IPS-15b (cell line): Measurements from ENCODE around the gene TENT4A.

ENCODE experiments used
- H3K27me3 ChIP-seq: one replicate; pipeline ENCODE4 v1.6.1; 2013; ENCODE audit warnings: low read length; ENCODE audit not compliant: control insufficient read depth, insufficient read depth
- H3K36me3 ChIP-seq: one replicate; pipeline ENCODE4 v1.6.1; 2013; ENCODE audit warnings: low read length; ENCODE audit not compliant: control insufficient read depth, insufficient read depth
- H3K4me1 ChIP-seq: one replicate; pipeline ENCODE4 v1.6.1; 2013; ENCODE audit warnings: mild to moderate bottlenecking, low read length; ENCODE audit not compliant: control insufficient read depth, insufficient read depth
- H3K4me3 ChIP-seq: one replicate; pipeline ENCODE4 v1.5.1; 2013; ENCODE audit warnings: low read depth, low read length
- H3K9ac ChIP-seq: one replicate; pipeline ENCODE4 v1.6.1; 2013; ENCODE audit warnings: low read depth, mild to moderate bottlenecking, low read length
- H3K9me3 ChIP-seq: one replicate; pipeline ENCODE4 v1.6.1; 2013; ENCODE audit warnings: mild to moderate bottlenecking, low read length; ENCODE audit not compliant: control insufficient read depth, insufficient read depth

The TENT4A gene

GRCh38 chr5:6701491-6701890 is 11.7 kb upstream of the TENT4A start:
- Histone ChIP-seq H3K4me3 (no peak overlapping the region), H3K27me3 (no peaks in the 10 kb centered on the region), H3K9me3 (no peaks in the 10 kb centered on the region), H3K4me1 (no peaks in the 10 kb centered on the region), H3K9ac (no peak overlapping the region), H3K36me3 (no peaks in the 10 kb centered on the region)

- no peaks in the 10 kb centered on the region for H3K27me3 ChIP-seq
- H3K4me3 ChIP-seq: no peak overlapping the region
- H3K9ac ChIP-seq: no peak overlapping the region
- H3K9me3 ChIP-seq: no peaks in the 10 kb centered on the region
- no peaks in the 10 kb centered on the region for H3K4me1 ChIP-seq
- H3K36me3 ChIP-seq: no peaks in the 10 kb centered on the region
These were observed 10.6 kb upstream of the TENT4A start for GRCh38 chr5:6702633-6703032.

- Histone ChIP-seq H3K4me3 (no peak overlapping the region), H3K36me3 (no peaks in the 10 kb centered on the region), H3K27me3 (no peaks in the 10 kb centered on the region), H3K9me3 (no peaks in the 10 kb centered on the region), H3K9ac (no peak overlapping the region), H3K4me1 (no peaks in the 10 kb centered on the region)
These were observed 9.4 kb upstream of the TENT4A start for GRCh38 chr5:6703806-6704205.

- H3K36me3 ChIP-seq: no peaks in the 10 kb centered on the region
- H3K9ac ChIP-seq: no peak overlapping the region
- no peak overlapping the region for H3K4me3 ChIP-seq
These were observed 8.8 kb upstream of the TENT4A start for GRCh38 chr5:6704361-6704851.

GRCh38 chr5:6705088-6705487 is 8.1 kb upstream of the TENT4A start:
- H3K36me3 ChIP-seq: no peaks in the 10 kb centered on the region
- H3K9ac ChIP-seq: no peak overlapping the region
- H3K9me3 ChIP-seq: no peaks in the 10 kb centered on the region
- peaks cover under 1% of the 10 kb centered on the region for H3K27me3 ChIP-seq
- H3K4me3 ChIP-seq: no peak overlapping the region
- H3K4me1 ChIP-seq: no peaks in the 10 kb centered on the region

More at GRCh38 chr5:6704361-6704851, 8.8 kb upstream of the TENT4A start:
- no peaks in the 10 kb centered on the region for H3K9me3 ChIP-seq
- H3K4me1 ChIP-seq: no peaks in the 10 kb centered on the region
- no peaks in the 10 kb centered on the region for H3K27me3 ChIP-seq

- H3K9ac ChIP-seq: no peak overlapping the region
- H3K9me3 ChIP-seq: no peaks in the 10 kb centered on the region
- no peak overlapping the region for H3K4me3 ChIP-seq
- no peaks in the 10 kb centered on the region for H3K36me3 ChIP-seq
- peaks cover 10% of the 10 kb centered on the region for H3K27me3 ChIP-seq
- no peaks in the 10 kb centered on the region for H3K4me1 ChIP-seq
These were observed 7.3 kb upstream of the TENT4A start for GRCh38 chr5:6705959-6706358.

GRCh38 chr5:6707852-6708251 is 5.4 kb upstream of the TENT4A start:
- no peak overlapping the region for H3K4me3 ChIP-seq
- no peaks in the 10 kb centered on the region for H3K4me1 ChIP-seq
- no peaks in the 10 kb centered on the region for H3K36me3 ChIP-seq
- no peaks in the 10 kb centered on the region for H3K9me3 ChIP-seq
- H3K9ac ChIP-seq: no peak overlapping the region
- peaks cover 19% of the 10 kb centered on the region for H3K27me3 ChIP-seq

- Histone ChIP-seq H3K27me3 (peaks cover 19% of the 10 kb centered on the region), H3K9me3 (no peaks in the 10 kb centered on the region), H3K4me3 (no peak overlapping the region), H3K9ac (no peak overlapping the region), H3K4me1 (no peaks in the 10 kb centered on the region), H3K36me3 (no peaks in the 10 kb centered on the region)
These were observed 4.4 kb upstream of the TENT4A start for GRCh38 chr5:6708814-6709213.

GRCh38 chr5:6710070-6710469 is 3.2 kb upstream of the TENT4A start:
- H3K4me3 ChIP-seq: no peak overlapping the region
- peaks cover 19% of the 10 kb centered on the region for H3K27me3 ChIP-seq
- no peaks in the 10 kb centered on the region for H3K9me3 ChIP-seq
- no peak overlapping the region for H3K9ac ChIP-seq
- H3K36me3 ChIP-seq: no peaks in the 10 kb centered on the region
- H3K4me1 ChIP-seq: no peaks in the 10 kb centered on the region

GRCh38 chr5:6710551-6711318 is 2.5 kb upstream of the TENT4A start:
- Histone ChIP-seq H3K4me3 (no peak overlapping the region), H3K9ac (no peak overlapping the region), H3K9me3 (no peaks in the 10 kb centered on the region), H3K27me3 (peaks cover 19% of the 10 kb centered on the region), H3K4me1 (no peaks in the 10 kb centered on the region), H3K36me3 (no peaks in the 10 kb centered on the region)

- peak overlapping the region; percentile 76 for H3K9ac ChIP-seq
These were observed 1.7 kb upstream of the TENT4A start for GRCh38 chr5:6711409-6712141.

GRCh38 chr5:6712142-6712576 is 1.1 kb upstream of the TENT4A start:
- peaks cover 5% of the 10 kb centered on the region for H3K36me3 ChIP-seq
- no peaks in the 10 kb centered on the region for H3K9me3 ChIP-seq
- H3K4me1 ChIP-seq: peaks cover 11% of the 10 kb centered on the region
- peaks cover 19% of the 10 kb centered on the region for H3K27me3 ChIP-seq
- H3K9ac ChIP-seq: peak overlapping the region; percentile 76
- peak overlapping the region; percentile 64 for H3K4me3 ChIP-seq

More at GRCh38 chr5:6711409-6712141, 1.7 kb upstream of the TENT4A start:
- Histone ChIP-seq H3K4me1 (peaks cover 5% of the 10 kb centered on the region), H3K9me3 (no peaks in the 10 kb centered on the region), H3K4me3 (peak overlapping the region; percentile 64), H3K27me3 (peaks cover 19% of the 10 kb centered on the region), H3K36me3 (peaks cover 4% of the 10 kb centered on the region)
